DOHH2 (cell line): ENCODE data around the gene HCN4.

Source experiments
- H3F3A ChIP-seq: fragments of 200-600 bp; sonication (generic), shearing (Covaris generic); 2 replicates; pipeline ENCODE4 v1.6.0; 2016; ENCODE audit warnings: antibody characterized with exemption, mild to moderate bottlenecking; ENCODE audit not compliant: control insufficient read depth, insufficient read depth
- H3K27ac ChIP-seq: fragments of 200-600 bp; sonication (generic); 2 replicates; pipeline ENCODE4 v1.5.1; 2014; ENCODE audit warnings: low read depth, mild to moderate bottlenecking, low read length, moderate library complexity
- H3K27me3 ChIP-seq: fragments of 200-600 bp; sonication (generic); 2 replicates; pipeline ENCODE4 v1.6.1; 2014; ENCODE audit warnings: mild to moderate bottlenecking, low read length, mixed read lengths; ENCODE audit not compliant: control insufficient read depth
- H3K36me3 ChIP-seq: fragments of 200-600 bp; sonication (generic); 2 replicates; pipeline ENCODE4 v1.6.1; 2014; ENCODE audit warnings: mild to moderate bottlenecking, low read length, moderate library complexity, mixed read lengths; ENCODE audit not compliant: control insufficient read depth
- H3K4me1 ChIP-seq: fragments of 200-600 bp; sonication (generic); 2 replicates; pipeline ENCODE4 v1.6.1; 2014; ENCODE audit warnings: mild to moderate bottlenecking, low read length, mixed read lengths; ENCODE audit not compliant: control insufficient read depth
- H3K4me2 ChIP-seq: fragments of 200-600 bp; sonication (generic); 2 replicates; pipeline ENCODE4 v1.6.0; 2014; ENCODE audit warnings: mild to moderate bottlenecking, low read length, moderate library complexity
- H3K4me3 ChIP-seq: fragments of 200-600 bp; sonication (generic); 2 replicates; pipeline ENCODE4 v1.5.1; 2014; ENCODE audit warnings: mild to moderate bottlenecking, low read length, mixed read lengths
- H3K79me2 ChIP-seq: fragments of 200-600 bp; sonication (generic); 2 replicates; pipeline ENCODE4 v1.6.1; 2014; ENCODE audit warnings: mild to moderate bottlenecking, low read length, mixed read lengths; ENCODE audit not compliant: control insufficient read depth
- H3K9me2 ChIP-seq: fragments of 200-600 bp; sonication (generic); replicated peaks from 2 replicates; pipeline ENCODE4 v1.6.1; 2014; ENCODE audit warnings: mild to moderate bottlenecking, low read length, mixed read lengths; ENCODE audit not compliant: control insufficient read depth
- H3K9me3 ChIP-seq: fragments of 200-600 bp; sonication (generic); 2 replicates; pipeline ENCODE4 v1.6.1; 2014; ENCODE audit warnings: antibody characterized with exemption, low read length, mixed read lengths; ENCODE audit not compliant: control insufficient read depth, insufficient read depth
- H4K20me1 ChIP-seq: fragments of 200-600 bp; sonication (generic); 2 replicates; pipeline ENCODE4 v1.6.0; 2014; ENCODE audit warnings: low read depth, mild to moderate bottlenecking, antibody characterized with exemption, low read length, moderate library complexity; ENCODE audit not compliant: control insufficient read depth, insufficient read depth
- CTCF ChIP-seq: fragments of 200-600 bp; sonication (generic); IDR thresholded peaks from one replicate; pipeline ENCODE4 v1.5.1; 2014; ENCODE audit warnings: antibody characterized with exemption, mild to moderate bottlenecking, low read depth, low read length; ENCODE audit not compliant: poor library complexity, severe bottlenecking
- EZH2phosphoT487 ChIP-seq: fragments of 200-600 bp; sonication (generic); IDR thresholded peaks from 2 replicates; pipeline ENCODE4 v1.6.1; 2017; ENCODE audit warnings: borderline replicate concordance, mild to moderate bottlenecking, antibody characterized with exemption, low read length, moderate library complexity, mixed read lengths

Gene HCN4

DNA sequence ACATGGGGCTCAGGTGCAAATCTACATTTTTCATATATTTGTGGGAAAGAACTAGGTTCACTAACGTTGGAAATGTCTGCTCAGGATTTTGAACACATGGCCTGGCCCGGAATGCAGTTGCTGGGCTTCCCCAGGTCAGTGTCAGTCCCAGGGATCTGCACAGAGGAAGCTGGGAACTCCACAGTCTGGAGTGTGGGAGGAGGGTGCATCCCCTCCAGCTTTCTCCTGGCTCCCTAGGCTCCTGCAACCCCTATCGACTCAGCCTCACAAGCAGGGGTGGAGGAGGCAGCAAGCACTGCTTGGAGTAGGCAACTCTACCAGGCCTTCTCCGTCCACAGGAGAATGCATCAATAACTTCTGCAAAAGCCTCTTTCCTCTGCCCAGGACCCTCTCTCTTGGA, 30.1 kb upstream of the HCN4 start:
- H3K4me2 ChIP-seq: no peak overlapping the region
- no peaks in the 10 kb centered on the region for H4K20me1 ChIP-seq
- H3F3A ChIP-seq: no peaks in the 10 kb centered on the region
- H3K4me1 ChIP-seq: no peaks in the 10 kb centered on the region
- TF ChIP-seq EZH2phosphoT487 (no peak), CTCF (no peak)
- no peaks in the 10 kb centered on the region for H3K36me3 ChIP-seq
- no peaks in the 10 kb centered on the region for H3K79me2 ChIP-seq
- no peaks in the 10 kb centered on the region for H3K9me2 ChIP-seq
- no peak overlapping the region for H3K4me3 ChIP-seq
- H3K27me3 ChIP-seq: peaks cover 3% of the 10 kb centered on the region; the same call in 1 of the 2 replicates
- H3K27ac ChIP-seq: no peak overlapping the region
- H3K9me3 ChIP-seq: no peaks in the 10 kb centered on the region

- Histone ChIP-seq H3K27ac (no peak overlapping the region), H3K4me2 (no peak overlapping the region), H3K9me3 (no peaks in the 10 kb centered on the region), H3K27me3 (peaks cover 3% of the 10 kb centered on the region; the same call in 1 of the 2 replicates), H3K79me2 (no peaks in the 10 kb centered on the region), H3K4me1 (no peaks in the 10 kb centered on the region), H3F3A (no peaks in the 10 kb centered on the region), H4K20me1 (no peaks in the 10 kb centered on the region), H3K36me3 (no peaks in the 10 kb centered on the region), H3K9me2 (no peaks in the 10 kb centered on the region), H3K4me3 (no peak overlapping the region)
- no peak for TF ChIP-seq EZH2phosphoT487
- TF ChIP-seq CTCF: no peak
These were observed 28.7 kb upstream of the HCN4 start for GRCh38 chr15:73397461-73397860.

GRCh38 chr15:73395671-73396070, 26.9 kb upstream of the HCN4 start:
- H3K36me3 ChIP-seq: no peaks in the 10 kb centered on the region
- H3K27ac ChIP-seq: no peak overlapping the region
- no peak overlapping the region for H3K4me2 ChIP-seq
- no peaks in the 10 kb centered on the region for H3F3A ChIP-seq
- H3K9me2 ChIP-seq: no peaks in the 10 kb centered on the region
- peaks cover 3% of the 10 kb centered on the region; the same call in 1 of the 2 replicates for H3K27me3 ChIP-seq
- H3K4me3 ChIP-seq: no peak overlapping the region
- no peaks in the 10 kb centered on the region for H3K9me3 ChIP-seq
- H3K79me2 ChIP-seq: no peaks in the 10 kb centered on the region
- no peaks in the 10 kb centered on the region for H4K20me1 ChIP-seq
- no peaks in the 10 kb centered on the region for H3K4me1 ChIP-seq
- TF ChIP-seq CTCF: no peak
- no peak for TF ChIP-seq EZH2phosphoT487
